AG08396 (cell line): ENCODE measurements around the gene ARL5C.

Source experiments
- DNase-seq: peaks from one replicate; pipeline ENCODE4 v3.0.0; 2012; ENCODE audit warnings: low spot score, mixed read lengths

The ARL5C gene

DNA sequence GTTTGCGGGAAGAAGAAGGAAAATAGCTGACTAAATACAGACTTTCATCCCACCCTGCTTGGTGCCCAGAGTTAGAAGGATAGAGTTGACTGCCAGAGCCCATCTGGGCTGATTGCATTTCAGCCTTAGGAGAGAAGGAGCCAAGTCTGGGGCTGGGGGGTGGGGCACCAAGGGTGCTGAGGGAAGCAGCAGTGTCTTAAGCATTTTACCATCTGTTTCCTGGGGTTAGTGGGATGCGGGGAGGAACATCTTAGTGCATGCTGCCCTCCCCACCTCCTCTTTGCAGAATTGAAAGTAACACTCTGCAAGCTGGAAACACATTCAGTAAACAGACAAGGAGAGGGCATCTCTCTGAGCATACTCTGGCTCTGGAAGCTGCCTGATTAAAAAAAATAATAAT is 1.5 kb upstream of the ARL5C start:
- DNase-seq: no peak

GRCh38 chr17:39166437-39167335 is 725 bp upstream of the ARL5C start:
- DNase-seq: no peak

DNA sequence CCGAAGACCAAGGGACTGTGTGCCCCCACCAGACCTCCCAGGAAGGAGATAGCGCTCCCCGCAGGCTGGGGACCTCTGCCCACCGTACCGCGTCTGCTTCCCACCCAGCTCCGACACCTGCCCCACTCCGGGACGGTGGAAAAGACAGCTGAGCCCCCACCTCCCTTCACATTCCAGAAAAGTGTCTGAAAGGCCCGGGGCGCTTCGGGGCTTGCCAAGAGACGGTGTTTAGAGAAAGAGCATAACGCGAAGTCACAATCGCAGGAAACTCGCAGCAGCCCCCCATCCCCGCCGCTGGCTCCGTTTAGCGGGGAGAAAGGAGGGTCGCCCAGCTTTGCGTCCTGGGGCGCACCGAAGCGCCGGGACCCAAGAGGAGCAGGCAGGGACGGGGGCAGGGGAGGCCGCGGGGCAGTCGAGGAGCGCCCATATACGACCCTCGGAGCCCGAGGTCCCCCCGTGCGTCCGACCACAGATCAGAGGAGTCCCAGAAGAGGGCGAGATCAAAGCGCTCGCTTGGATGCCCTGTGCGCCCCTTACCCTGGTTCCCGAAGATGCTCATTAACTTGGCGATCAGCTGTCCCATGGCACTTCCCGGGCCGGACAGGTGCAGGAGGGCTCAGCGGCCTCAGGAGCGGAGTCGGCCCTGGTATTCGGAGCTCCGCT is 652 bp downstream of the ARL5C start:
- DNase-seq: no peak

DNA sequence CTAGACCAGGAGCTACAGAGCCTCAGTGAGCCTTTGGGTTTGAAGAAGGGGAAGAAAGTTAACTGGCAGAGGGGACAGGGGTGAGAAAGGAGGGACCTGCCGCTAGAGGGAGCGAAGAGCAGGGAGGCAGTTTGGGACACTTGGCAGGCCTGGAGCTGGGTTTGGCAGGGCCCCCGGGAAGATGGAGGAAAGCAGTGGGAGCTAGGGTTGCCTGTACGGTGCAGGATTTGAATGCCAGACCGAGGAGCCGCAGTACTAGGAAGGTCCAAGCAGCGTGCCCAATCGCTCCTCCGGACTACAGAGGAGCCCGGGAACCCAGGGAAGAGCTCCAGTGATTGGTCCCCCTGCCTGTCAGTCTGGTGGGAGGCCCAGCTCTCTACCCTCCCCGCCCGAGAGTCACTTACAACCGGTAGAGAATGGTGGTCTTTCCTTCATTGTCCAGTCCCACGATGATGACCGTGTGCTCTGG is 1.3 kb downstream of the ARL5C start:
- DNase-seq: peak; percentile 97

GRCh38 chr17:39161962-39162361 is 4.0 kb downstream of the ARL5C start:
- no peak for DNase-seq

DNA sequence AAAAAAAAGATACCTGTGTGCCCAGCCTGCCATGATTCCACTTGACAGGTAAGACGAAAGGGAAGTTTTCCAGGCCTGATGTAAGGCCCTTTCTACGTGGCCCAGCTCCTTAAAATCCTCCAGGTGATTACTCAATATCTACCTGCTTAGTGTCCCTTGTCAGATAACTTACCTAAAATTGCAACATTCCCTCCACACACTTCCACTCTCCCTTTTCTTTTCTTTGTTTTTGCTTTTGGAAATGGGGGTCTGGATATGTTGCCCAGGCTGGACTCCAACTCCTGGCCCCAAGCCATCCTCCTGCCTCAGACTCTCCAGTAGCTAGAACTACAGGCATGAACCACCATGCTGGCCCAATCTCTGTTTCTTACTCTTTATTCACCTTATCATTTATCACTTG is 7.3 kb downstream of the ARL5C start:
- DNase-seq: no peak

- no peak for DNase-seq
These were observed 9.5 kb downstream of the ARL5C start for GRCh38 chr17:39156491-39156890.

DNA sequence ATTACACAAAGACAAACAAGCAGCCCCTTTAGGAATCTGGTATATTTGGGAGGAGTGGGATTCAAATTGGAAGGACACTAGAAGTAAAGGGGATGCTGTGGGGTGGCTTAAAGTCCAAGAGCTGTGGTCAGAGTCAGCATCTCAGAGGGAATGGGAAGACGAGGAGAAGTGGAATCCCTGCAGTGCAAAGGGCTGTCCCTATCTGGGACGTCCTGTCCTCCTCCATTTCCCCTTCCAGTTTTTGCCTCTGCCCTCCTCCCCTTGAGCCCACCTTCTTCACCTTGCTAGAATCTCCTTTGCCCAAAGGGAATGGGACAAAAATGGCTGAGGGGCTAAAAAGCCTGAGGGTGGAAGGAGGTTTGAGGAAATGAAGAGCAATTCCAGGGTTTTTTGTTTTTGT is 10.3 kb downstream of the ARL5C start:
- DNase-seq: no peak

- peak; percentile 84 for DNase-seq
These were observed 12.3 kb downstream of the ARL5C start for GRCh38 chr17:39153599-39154051.

DNA sequence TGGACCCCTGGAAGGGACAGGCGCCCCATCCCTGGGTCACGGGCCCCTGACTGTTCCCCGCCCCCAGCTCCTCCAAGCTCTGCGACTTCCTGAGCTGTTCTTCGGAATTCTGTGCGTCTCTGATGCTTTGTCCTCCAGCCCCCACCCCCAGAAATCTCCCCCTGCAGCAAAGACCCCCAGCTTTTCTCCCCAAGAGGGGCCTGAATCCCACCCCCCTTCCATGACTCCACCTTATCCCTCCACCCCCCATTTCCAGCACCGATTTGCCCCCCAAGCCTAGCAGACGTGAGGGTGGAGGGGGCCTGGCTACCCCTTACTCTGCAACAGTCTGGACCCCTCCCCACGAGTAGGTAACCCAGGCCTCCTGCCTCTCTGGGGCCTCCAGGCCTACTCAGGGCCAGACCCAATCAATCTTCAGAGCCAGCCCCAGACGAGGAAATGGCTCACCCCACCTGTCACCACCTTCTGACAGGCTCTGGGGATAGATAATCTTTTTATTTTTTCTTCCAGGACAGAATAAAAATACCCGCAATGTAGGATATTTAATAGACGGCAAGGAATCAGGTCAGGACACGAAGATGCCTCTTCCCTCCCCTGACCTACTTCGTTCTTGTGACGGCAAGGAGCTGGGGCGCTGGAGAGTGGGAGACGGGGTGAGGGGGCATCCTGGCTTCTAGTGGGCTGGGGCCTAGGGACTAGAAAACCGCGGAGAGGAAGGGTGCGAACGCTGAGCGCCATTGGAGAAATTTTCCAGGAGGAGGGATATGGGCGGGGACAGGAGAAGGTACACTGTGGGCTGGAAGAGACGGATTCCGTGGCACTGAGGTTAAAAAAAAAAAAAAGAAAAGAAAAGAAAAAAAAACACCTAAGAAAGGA is 13.8 kb downstream of the ARL5C start:
- DNase-seq: no peak

GRCh38 chr17:39151150-39151942 is 14.6 kb downstream of the ARL5C start, which contains the start of gene PLXDC1:
TSS of gene PLXDC1 (minus strand) at chr17:39151637. CDS start at chr17:39151437, 200 bp downstream.
- peak; percentile 56 for DNase-seq

DNA sequence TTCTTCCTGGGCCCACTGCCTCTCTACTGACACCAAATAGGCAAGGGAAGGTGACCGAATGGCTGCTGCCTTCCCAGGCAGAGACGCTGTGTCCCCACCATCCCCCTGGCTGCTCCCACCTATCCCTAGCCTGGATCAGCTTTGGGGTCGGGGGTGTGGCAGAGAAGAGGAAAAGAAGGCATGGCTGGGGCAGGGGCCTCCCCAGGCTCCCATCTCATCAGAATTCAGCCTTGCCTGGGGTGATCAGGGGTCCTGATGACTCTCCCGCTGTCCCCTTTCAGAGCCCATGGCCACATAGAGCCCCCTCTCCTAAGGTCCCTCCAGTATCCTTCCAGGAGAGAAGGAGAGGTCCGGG is 15.2 kb downstream of the ARL5C start:
- no peak for DNase-seq

DNA sequence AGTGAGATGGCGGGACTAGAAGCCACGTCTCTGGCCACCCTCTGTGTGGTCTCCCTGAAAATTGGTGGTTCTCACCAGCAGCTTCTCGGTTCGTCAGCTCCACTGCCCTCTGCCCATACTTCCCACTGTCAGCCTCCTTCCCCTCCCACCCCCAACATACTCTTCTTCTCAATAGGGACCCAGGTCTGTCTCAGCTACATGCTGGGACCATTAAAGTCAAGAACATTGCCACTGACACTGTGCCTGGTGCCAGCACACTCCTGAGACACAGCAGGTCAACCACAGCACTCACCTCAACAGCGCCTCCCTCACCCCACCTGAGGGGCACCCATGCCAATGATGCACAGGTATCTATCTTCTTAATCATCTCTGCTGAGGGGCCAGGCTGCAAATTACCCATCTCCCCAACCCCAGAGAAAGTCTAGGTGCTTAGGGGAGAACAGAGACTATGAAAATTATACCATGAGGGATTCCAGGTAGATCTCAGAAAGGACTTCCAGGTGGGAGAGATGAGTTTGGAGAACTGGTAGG is 15.8 kb downstream of the ARL5C start:
- DNase-seq: no peak

GRCh38 chr17:39147221-39148185 is 18.5 kb downstream of the ARL5C start:
- DNase-seq: no peak

- no peak for DNase-seq
These were observed 19.7 kb downstream of the ARL5C start for GRCh38 chr17:39146273-39146672.

DNA sequence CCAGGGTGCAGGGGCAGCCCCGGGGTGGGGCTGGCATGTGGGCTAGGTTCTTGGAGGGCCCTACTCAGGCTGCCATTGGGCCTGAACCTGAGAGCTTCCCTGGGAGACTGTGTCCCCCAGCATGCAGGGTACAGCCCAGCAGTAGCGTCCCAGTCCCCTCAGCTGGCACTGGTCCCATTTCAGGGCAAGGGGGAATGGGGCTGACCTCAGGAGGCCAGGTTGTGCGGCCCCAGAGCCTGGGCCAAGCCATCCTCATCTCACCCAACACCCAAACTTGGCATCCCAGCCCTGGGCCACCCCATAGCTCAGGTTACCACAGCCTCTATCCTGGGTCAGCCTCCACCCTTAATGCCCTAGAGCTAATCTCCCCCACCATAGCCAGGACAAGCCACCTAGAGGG is 20.8 kb downstream of the ARL5C start:
- DNase-seq: no peak

DNA sequence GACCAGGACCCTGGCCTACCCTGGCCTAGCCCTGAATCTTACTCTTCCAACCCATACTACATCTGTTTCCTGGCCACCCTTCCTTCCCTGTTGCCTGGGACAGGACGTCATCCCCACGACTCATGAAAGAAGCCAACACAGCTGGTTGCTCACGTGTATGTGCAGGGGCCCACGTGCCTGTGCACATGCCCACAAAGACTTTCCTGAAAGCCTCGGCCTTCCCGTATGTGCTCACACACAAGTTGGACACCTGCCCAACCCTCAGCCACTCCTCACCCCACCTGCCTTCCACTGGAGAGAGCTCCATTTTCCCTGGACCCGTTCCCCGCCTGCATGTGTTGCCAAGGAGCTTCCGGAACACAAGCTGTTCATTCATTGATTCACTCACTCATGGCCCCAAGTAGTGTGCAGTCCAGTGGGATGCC is 21.5 kb downstream of the ARL5C start:
- peak; percentile 66 for DNase-seq

- no peak for DNase-seq
These were observed 22.3 kb downstream of the ARL5C start for GRCh38 chr17:39143552-39144093.

GRCh38 chr17:39141915-39142664 is 23.9 kb downstream of the ARL5C start:
- no peak for DNase-seq
